Rectal smooth muscle tissue (tissue), 1 donor: ENCODE measurements around the gene JMJD6.

Experiments
- H3K27ac ChIP-seq: one replicate; pipeline ENCODE4 v1.7.0; 2013; ENCODE audit warnings: low read depth, low read length, inconsistent platforms
- H3K27me3 ChIP-seq: one replicate; pipeline ENCODE4 v1.7.0; 2013; ENCODE audit warnings: low read length; ENCODE audit not compliant: control insufficient read depth, insufficient read depth
- H3K36me3 ChIP-seq: one replicate; pipeline ENCODE4 v1.7.0; 2013; ENCODE audit warnings: low read length; ENCODE audit not compliant: control insufficient read depth, insufficient read depth
- H3K4me1 ChIP-seq: one replicate; pipeline ENCODE4 v1.7.0; 2013; ENCODE audit warnings: low read length; ENCODE audit not compliant: control insufficient read depth, insufficient read depth
- H3K4me3 ChIP-seq: one replicate; pipeline ENCODE4 v1.7.0; 2013; ENCODE audit warnings: low read length
- H3K9ac ChIP-seq: one replicate; pipeline ENCODE4 v1.7.0; 2013; ENCODE audit warnings: low read length

The JMJD6 gene

GRCh38 chr17:76685366-76685765, 41.0 kb downstream of the JMJD6 start:
- peaks cover 5% of the 10 kb centered on the region for H3K36me3 ChIP-seq
- H3K9ac ChIP-seq = no peak overlapping the region
- H3K27ac ChIP-seq = peak overlapping the region; percentile 44
- H3K4me1 ChIP-seq = peaks cover 71% of the 10 kb centered on the region
- H3K27me3 ChIP-seq = no peaks in the 10 kb centered on the region
- no peak overlapping the region for H3K4me3 ChIP-seq

GRCh38 chr17:76684756-76685155, 41.6 kb downstream of the JMJD6 start:
- H3K9ac ChIP-seq = no peak overlapping the region
- H3K36me3 ChIP-seq = peaks cover 5% of the 10 kb centered on the region
- no peaks in the 10 kb centered on the region for H3K27me3 ChIP-seq
- H3K27ac ChIP-seq = peak overlapping the region; percentile 0
- no peak overlapping the region for H3K4me3 ChIP-seq
- peaks cover 71% of the 10 kb centered on the region for H3K4me1 ChIP-seq

- Histone ChIP-seq H3K27me3 (no peaks in the 10 kb centered on the region), H3K4me3 (no peak overlapping the region), H3K4me1 (peaks cover 66% of the 10 kb centered on the region), H3K9ac (no peak overlapping the region), H3K36me3 (peaks cover 5% of the 10 kb centered on the region), H3K27ac (peak overlapping the region; percentile 84)
Observed at GRCh38 chr17:76683921-76684745, 42.3 kb downstream of the JMJD6 start.

- peak overlapping the region; percentile 84 for H3K27ac ChIP-seq
- no peak overlapping the region for H3K4me3 ChIP-seq
- H3K4me1 ChIP-seq = peaks cover 57% of the 10 kb centered on the region
- peak overlapping the region; percentile 11 for H3K9ac ChIP-seq
- no peaks in the 10 kb centered on the region for H3K27me3 ChIP-seq
- H3K36me3 ChIP-seq = peaks cover 7% of the 10 kb centered on the region
Observed at GRCh38 chr17:76683011-76683755, 43.2 kb downstream of the JMJD6 start.

- H3K27me3 ChIP-seq = no peaks in the 10 kb centered on the region
- peaks cover 48% of the 10 kb centered on the region for H3K4me1 ChIP-seq
- peaks cover 11% of the 10 kb centered on the region for H3K36me3 ChIP-seq
- no peak overlapping the region for H3K4me3 ChIP-seq
- H3K9ac ChIP-seq = peak overlapping the region; percentile 18
- H3K27ac ChIP-seq = peak overlapping the region; percentile 84
Observed at GRCh38 chr17:76682296-76682695, 44.1 kb downstream of the JMJD6 start.

- Histone ChIP-seq H3K9ac (no peak overlapping the region), H3K27ac (peak overlapping the region; percentile 84), H3K36me3 (peaks cover 11% of the 10 kb centered on the region), H3K4me3 (no peak overlapping the region), H3K27me3 (no peaks in the 10 kb centered on the region), H3K4me1 (peaks cover 40% of the 10 kb centered on the region)
Observed at GRCh38 chr17:76681222-76682137, 44.9 kb downstream of the JMJD6 start.

- Histone ChIP-seq H3K9ac (no peak overlapping the region), H3K36me3 (peaks cover 10% of the 10 kb centered on the region), H3K4me1 (peaks cover 30% of the 10 kb centered on the region), H3K4me3 (no peak overlapping the region), H3K27me3 (no peaks in the 10 kb centered on the region), H3K27ac (no peak overlapping the region)
Observed at GRCh38 chr17:76679239-76679638, 47.2 kb downstream of the JMJD6 start.

GRCh38 chr17:76678330-76678729, 48.1 kb downstream of the JMJD6 start:
- H3K36me3 ChIP-seq = peaks cover 8% of the 10 kb centered on the region
- no peak overlapping the region for H3K27ac ChIP-seq
- no peaks in the 10 kb centered on the region for H3K27me3 ChIP-seq
- peaks cover 26% of the 10 kb centered on the region for H3K4me1 ChIP-seq
- no peak overlapping the region for H3K4me3 ChIP-seq
- H3K9ac ChIP-seq = no peak overlapping the region

GRCh38 chr17:76677406-76677805, 49.0 kb downstream of the JMJD6 start:
- Histone ChIP-seq H3K4me1 (peaks cover 19% of the 10 kb centered on the region), H3K27me3 (no peaks in the 10 kb centered on the region), H3K4me3 (no peak overlapping the region), H3K9ac (no peak overlapping the region), H3K27ac (no peak overlapping the region), H3K36me3 (peaks cover 6% of the 10 kb centered on the region)

- H3K9ac ChIP-seq = no peak overlapping the region
- no peak overlapping the region for H3K27ac ChIP-seq
- H3K27me3 ChIP-seq = no peaks in the 10 kb centered on the region
- H3K36me3 ChIP-seq = peaks cover 6% of the 10 kb centered on the region
- no peak overlapping the region for H3K4me3 ChIP-seq
- peaks cover 16% of the 10 kb centered on the region for H3K4me1 ChIP-seq
Observed at GRCh38 chr17:76676629-76677028, 49.8 kb downstream of the JMJD6 start.

GRCh38 chr17:76675648-76676047, 50.8 kb downstream of the JMJD6 start:
- peaks cover 6% of the 10 kb centered on the region for H3K36me3 ChIP-seq
- no peak overlapping the region for H3K4me3 ChIP-seq

GRCh38 chr17:76674600-76674999, 51.8 kb downstream of the JMJD6 start:
- peaks cover 11% of the 10 kb centered on the region for H3K4me1 ChIP-seq
- H3K27ac ChIP-seq = no peak overlapping the region
- H3K9ac ChIP-seq = no peak overlapping the region
- H3K36me3 ChIP-seq = peaks cover 6% of the 10 kb centered on the region
- no peaks in the 10 kb centered on the region for H3K27me3 ChIP-seq
- H3K4me3 ChIP-seq = no peak overlapping the region

More at GRCh38 chr17:76675648-76676047, 50.8 kb downstream of the JMJD6 start:
- no peak overlapping the region for H3K27ac ChIP-seq
- H3K4me1 ChIP-seq = peaks cover 11% of the 10 kb centered on the region
- no peaks in the 10 kb centered on the region for H3K27me3 ChIP-seq
- no peak overlapping the region for H3K9ac ChIP-seq
